ENCODE data around the gene PCDHGB2.
"Not testable (repeated sequence)": the region's sequence is repeated elsewhere in the genome, so short reads cannot be mapped to it uniquely, and the experiment has no call there.

The PCDHGB2 gene

DNA sequence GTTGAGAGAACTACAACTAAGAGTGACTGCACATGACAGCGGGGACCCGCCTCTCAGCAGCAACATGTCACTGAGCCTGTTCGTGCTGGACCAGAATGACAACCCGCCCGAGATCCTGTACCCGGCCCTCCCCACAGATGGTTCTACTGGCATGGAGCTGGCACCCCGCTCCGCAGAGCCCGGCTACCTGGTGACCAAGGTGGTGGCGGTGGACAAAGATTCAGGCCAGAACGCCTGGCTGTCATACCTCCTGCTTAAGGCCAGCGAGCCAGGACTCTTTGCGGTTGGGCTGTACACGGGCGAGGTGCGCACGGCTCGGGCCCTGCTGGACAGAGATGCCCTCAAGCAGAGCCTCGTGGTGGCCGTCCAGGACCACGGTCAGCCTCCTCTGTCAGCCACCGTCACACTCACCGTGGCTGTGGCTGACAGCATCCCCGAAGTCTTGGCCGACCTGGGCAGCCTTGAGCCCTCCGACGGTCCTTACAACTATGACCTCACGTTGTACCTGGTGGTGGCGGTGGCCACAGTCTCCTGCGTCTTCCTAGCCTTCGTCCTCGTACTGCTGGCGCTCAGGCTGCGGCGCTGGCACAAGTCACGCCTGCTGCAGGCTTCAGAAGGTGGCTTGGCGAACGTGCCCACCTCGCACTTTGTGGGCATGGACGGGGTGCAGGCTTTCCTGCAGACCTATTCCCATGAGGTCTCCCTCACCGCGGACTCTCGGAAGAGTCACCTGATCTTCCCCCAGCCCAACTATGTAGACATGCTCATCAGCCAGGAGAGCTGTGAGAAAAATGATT is 24.9 kb downstream of the PCDHGB2 start:
- no peak for DNase-seq (ENCODE audit: low spot score)

DNA sequence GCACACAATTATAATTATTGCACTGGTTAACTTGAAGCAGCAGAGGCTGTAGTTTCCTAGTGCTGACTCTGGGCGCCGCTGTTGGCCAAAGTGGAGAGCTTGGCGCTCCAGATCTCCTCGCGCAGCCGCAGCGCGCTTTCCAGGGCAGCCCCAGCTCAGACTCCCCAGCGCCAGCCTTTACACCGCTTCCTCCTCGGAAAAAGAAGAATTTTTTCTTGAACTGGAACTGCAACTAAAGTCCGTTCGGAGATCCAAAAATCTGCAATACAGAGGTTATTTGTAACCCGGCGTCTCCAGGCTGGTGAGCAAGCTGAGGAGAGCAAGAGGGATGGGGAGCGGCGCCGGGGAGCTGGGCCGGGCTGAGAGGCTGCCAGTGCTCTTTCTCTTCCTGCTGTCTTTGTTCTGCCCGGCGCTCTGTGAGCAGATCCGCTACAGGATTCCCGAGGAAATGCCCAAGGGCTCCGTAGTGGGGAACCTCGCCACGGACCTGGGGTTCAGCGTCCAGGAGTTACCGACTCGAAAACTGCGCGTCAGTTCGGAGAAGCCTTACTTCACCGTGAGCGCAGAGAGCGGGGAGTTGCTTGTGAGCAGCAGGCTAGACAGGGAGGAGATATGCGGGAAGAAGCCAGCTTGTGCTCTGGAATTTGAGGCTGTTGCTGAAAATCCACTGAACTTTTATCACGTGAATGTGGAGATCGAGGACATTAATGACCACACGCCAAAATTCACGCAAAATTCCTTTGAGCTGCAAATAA is 27.9 kb downstream of the PCDHGB2 start, which contains the start of gene PCDHGB4:
Gene PCDHGB4 (plus strand): TSS at position 142 of the 755 bp plus-strand sequence. CDS start 187 bp downstream, at position 329.
- not testable (repeated sequence) for DNase-seq (ENCODE audit: low spot score)

DNA sequence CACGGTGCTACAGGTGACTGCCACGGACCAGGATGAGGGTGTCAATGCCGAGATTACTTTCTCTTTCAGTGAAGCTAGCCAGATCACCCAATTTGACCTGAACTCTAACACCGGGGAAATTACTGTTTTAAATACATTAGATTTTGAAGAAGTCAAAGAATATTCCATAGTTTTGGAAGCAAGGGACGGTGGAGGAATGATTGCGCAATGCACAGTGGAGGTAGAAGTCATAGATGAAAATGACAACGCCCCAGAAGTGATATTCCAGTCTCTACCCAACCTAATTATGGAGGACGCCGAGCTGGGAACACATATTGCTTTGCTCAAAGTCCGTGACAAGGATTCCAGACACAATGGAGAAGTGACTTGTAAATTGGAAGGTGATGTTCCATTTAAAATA is 28.9 kb downstream of the PCDHGB2 start:
- DNase-seq (ENCODE audit: low spot score) = no peak

DNA sequence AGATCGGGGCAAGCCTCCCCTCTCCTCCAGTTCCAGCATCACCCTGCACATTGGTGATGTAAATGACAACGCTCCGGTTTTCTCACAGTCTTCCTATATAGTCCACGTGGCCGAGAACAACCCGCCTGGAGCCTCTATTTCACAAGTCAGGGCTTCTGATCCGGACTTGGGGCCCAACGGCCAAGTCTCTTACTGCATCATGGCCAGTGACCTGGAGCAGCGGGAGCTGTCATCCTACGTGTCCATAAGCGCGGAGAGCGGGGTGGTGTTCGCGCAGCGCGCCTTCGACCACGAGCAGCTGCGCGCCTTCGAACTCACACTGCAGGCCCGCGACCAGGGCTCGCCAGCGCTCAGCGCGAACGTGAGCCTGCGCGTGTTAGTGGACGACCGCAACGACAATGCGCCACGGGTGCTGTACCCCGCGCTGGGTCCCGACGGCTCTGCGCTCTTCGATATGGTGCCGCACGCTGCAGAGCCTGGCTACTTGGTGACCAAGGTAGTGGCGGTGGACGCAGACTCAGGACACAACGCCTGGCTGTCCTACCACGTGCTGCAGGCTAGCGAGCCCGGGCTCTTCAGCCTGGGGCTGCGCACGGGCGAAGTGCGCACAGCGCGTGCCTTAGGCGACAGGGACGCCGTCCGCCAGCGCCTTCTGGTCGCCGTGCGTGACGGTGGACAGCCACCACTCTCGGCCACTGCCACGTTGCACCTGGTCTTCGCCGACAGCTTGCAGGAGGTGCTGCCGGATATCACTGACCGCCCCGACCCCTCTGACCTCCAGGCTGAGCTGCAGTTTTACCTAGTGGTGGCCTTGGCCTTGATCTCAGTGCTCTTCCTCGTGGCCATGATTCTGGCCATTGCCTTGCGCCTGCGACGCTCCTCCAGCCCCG is 29.6 kb downstream of the PCDHGB2 start:
- DNase-seq (ENCODE audit: low spot score) = no peak

DNA sequence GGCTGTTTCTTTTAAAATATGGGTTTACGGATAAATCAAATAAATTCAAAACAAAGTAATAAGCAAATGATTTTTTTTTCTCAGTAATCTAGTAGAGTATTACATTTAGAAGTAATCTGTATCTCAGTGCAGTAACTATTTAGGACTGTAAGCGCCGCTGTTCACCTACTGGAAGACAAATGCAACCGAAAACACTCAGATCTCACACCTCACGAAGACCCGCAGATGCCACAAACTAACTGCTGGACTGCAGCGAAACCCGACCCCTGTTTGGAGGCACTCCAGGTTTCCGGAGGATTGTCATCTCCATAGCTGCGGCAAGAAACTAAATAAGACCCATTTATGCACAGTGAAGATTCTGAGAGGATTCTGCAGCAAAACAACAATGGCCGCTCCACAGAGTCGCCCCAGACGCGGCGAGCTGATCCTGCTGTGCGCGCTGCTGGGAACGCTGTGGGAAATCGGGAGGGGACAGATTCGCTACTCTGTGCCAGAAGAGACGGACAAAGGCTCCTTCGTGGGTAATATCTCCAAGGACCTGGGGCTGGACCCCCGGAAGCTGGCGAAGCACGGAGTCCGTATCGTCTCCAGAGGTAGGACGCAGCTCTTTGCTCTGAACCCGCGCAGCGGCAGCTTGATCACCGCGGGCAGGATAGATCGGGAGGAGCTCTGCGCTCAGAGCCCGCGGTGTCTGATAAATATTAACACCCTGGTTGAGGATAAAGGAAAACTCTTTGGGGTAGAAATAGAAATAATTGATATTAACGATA is 32.8 kb downstream of the PCDHGB2 start, which contains the start of gene PCDHGA8:
Gene PCDHGA8 (plus strand): TSS at position 205 of the 770 bp plus-strand sequence. CDS start 181 bp downstream, at position 386.
- DNase-seq (ENCODE audit: low spot score) = no peak

DNA sequence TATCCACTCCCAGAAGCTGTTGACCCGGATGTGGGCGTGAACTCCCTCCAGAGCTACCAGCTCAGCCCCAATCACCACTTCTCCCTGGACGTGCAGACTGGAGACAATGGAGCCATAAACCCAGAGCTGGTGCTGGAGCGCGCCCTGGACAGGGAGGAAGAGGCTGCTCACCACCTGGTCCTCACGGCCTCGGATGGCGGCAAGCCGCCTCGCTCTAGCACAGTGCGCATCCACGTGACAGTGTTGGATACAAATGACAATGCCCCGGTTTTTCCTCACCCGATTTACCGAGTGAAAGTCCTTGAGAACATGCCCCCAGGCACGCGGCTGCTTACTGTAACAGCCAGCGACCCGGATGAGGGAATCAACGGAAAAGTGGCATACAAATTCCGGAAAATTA is 33.5 kb downstream of the PCDHGB2 start:
- no peak for DNase-seq (ENCODE audit: low spot score)

DNA sequence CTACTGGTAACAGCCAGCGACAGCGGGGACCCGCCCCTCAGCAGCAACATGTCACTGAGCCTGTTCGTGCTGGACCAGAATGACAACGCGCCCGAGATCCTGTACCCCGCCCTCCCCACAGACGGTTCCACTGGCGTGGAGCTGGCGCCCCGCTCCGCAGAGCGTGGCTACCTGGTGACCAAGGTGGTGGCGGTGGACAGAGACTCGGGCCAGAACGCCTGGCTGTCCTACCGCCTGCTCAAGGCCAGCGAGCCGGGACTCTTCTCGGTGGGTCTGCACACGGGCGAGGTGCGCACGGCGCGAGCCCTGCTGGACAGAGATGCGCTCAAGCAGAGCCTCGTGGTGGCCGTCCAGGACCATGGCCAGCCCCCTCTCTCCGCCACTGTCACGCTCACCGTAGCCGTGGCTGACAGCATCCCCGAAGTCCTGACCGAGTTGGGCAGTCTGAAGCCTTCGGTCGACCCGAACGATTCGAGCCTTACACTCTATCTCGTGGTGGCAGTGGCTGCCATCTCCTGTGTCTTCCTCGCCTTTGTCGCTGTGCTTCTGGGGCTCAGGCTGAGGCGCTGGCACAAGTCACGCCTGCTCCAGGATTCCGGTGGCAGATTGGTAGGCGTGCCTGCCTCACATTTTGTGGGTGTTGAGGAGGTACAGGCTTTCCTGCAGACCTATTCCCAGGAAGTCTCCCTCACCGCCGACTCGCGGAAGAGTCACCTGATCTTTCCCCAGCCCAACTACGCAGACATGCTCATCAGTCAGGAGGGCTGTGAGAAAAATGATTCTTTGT is 34.8 kb downstream of the PCDHGB2 start:
- not testable (repeated sequence) for DNase-seq (ENCODE audit: low spot score)

DNA sequence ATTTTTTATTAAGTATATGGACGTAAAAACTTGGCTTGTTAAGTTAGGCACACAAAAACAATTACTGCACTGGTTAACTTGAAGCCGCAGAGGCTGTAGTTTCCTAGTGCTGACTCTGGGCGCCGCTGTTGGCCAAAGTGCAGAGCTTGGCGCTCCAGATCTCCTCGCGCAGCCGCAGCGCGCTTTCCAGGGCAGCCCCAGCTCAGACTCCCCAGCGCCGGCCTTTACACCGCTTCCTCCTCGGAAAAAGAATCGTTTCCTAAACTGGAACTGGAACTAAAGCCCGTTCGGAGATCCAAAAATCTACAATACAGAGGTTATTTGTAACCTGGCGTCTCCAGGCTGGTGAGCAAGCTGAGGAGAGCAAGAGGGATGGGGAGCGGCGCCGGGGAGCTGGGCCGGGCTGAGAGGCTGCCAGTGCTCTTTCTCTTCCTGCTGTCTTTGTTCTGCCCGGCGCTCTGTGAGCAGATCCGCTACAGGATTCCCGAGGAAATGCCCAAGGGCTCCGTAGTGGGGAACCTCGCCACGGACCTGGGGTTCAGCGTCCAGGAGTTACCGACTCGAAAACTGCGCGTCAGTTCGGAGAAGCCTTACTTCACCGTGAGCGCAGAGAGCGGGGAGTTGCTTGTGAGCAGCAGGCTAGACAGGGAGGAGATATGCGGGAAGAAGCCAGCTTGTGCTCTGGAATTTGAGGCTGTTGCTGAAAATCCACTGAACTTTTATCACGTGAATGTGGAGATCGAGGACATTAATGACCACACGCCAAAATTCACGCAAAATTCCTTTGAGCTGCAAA is 38.2 kb downstream of the PCDHGB2 start, which contains the start of gene PCDHGB5:
Gene PCDHGB5 (plus strand): TSS at position 192 of the 796 bp plus-strand sequence. CDS start 181 bp downstream, at position 373.
- DNase-seq (ENCODE audit: low spot score) = not testable (repeated sequence)

DNA sequence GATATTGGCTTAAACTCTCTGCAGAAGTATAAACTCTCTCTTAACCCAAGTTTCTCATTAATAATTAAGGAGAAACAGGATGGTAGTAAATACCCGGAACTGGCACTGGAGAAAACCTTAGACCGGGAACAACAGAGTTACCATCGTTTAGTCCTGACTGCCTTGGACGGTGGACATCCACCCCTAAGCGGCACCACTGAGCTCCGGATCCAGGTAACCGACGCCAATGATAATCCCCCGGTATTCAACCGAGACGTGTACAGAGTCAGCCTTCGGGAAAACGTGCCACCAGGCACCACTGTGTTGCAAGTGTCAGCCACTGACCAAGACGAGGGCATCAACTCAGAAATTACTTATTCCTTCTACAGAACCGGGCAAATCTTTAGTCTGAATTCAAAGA is 38.8 kb downstream of the PCDHGB2 start:
- DNase-seq (ENCODE audit: low spot score) = no peak

DNA sequence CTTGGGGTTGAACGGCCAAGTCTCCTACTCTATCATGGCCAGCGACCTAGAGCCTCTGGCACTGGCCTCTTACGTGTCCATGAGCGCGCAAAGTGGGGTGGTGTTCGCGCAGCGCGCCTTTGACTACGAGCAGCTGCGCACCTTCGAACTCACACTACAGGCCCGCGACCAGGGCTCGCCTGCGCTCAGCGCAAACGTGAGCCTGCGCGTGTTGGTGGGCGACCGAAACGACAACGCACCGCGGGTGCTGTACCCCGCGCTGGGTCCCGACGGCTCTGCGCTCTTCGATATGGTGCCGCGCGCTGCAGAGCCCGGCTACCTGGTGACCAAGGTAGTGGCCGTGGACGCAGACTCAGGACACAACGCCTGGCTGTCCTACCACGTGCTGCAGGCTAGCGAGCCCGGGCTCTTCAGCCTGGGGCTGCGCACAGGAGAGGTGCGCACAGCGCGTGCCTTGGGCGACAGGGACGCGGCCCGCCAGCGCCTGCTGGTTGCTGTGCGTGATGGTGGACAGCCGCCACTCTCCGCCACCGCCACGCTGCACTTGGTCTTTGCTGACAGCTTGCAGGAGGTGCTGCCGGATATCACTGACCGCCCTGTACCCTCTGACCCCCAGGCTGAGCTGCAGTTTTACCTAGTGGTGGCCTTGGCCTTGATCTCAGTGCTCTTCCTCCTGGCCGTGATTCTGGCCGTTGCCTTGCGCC is 39.9 kb downstream of the PCDHGB2 start:
- no peak for DNase-seq (ENCODE audit: low spot score)

DNA sequence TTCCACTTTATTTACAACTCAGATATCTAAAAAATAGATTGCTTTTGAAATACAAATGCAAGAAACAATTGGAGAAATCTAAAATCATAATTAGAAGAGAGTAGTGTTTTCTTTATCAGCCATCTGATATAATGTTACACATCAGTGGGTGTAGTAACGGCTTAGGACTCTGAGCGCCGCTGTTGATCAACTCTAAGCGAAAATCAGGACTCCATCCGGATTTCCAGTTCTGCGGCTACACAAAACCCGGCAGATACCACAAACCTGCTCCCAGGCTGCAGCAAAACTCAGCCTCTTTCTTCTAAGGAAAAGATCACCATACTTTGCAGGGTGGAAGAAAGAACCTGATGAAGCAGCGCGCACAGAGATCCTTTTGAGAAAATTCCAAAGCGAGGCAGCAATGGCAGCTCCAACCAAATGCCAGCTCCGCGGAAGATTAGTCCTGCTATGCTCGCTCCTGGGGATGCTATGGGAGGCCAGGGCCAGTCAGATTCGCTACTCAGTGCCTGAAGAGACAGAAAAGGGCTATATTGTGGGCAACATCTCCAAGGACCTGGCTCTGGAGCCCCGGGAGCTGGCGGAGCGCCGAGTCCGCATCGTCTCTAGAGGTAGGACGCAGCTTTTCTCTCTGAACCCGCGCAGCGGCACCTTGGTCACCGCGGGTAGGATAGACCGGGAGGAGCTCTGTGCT is 42.9 kb downstream of the PCDHGB2 start, which contains the start of gene PCDHGA9:
Gene PCDHGA9 (plus strand): TSS at position 226 of the 691 bp plus-strand sequence. CDS start 175 bp downstream, at position 401.
- no peak for DNase-seq (ENCODE audit: low spot score)

DNA sequence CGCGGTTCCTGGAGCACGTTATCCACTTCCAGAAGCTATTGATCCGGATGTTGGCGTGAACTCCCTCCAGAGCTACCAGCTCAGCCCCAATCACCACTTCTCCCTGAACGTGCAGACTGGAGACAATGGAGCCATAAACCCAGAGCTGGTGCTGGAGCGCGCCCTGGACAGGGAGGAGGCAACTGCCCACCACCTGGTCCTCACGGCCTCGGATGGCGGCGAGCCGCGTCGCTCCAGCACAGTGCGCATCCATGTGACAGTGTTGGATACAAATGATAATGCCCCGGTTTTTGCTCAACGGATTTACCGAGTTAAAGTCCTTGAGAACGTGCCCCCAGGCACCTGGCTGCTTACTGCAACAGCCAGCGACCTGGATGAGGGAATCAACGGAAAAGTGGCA is 43.6 kb downstream of the PCDHGB2 start:
- no peak for DNase-seq (ENCODE audit: low spot score)

DNA sequence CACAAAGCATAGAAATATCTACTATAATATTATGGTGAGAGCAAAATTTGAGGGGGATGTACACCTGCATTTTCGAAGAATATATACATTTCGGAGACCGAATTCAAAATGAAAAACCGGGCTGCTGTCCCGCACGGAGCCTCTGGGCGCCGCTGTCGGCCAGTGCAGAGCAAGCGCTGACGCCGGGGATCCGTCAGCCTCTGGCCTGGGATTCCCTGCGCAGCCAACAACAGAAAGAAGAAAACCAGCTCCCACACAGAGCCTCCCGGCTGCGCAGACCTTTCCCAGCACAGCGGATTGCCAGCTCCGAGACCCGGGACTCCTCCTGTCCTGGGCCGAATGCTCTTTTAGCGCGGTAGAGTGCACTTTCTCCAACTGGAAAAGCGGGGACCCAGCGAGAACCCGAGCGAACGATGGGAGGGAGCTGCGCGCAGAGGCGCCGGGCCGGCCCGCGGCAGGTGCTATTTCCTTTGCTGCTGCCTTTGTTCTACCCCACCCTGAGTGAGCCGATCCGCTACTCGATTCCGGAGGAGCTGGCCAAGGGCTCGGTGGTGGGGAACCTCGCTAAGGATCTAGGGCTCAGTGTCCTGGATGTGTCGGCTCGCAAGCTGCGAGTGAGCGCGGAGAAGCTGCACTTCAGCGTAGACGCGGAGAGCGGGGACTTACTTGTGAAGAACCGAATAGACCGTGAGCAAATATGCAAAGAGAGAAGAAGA is 48.2 kb downstream of the PCDHGB2 start, which contains the start of gene PCDHGB6:
Gene PCDHGB6 (plus strand): TSS at position 232 of the 716 bp plus-strand sequence. CDS start 182 bp downstream, at position 414.
- not testable (repeated sequence) for DNase-seq (ENCODE audit: low spot score)

DNA sequence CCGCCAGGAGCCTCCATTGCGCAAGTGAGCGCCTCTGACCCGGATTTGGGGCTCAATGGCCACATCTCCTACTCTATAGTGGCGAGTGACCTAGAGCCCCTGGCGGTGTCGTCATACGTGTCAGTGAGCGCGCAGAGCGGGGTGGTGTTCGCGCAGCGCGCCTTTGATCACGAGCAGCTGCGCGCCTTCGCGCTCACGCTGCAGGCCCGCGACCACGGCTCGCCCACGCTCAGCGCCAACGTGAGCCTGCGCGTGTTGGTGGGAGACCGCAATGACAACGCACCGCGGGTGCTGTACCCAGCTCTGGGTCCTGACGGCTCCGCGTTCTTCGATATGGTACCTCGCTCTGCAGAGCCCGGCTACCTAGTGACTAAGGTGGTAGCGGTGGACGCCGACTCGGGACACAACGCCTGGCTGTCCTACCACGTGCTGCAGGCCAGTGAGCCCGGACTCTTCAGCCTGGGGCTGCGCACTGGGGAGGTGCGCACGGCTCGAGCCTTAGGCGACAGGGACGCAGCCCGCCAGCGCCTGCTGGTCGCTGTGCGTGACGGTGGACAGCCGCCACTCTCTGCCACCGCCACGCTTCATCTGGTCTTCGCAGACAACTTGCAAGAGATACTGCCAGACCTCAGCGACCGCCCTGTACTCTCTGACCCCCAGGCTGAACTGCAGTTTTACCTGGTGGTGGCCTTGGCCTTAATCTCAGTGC is 50.0 kb downstream of the PCDHGB2 start:
- DNase-seq (ENCODE audit: low spot score) = no peak

DNA sequence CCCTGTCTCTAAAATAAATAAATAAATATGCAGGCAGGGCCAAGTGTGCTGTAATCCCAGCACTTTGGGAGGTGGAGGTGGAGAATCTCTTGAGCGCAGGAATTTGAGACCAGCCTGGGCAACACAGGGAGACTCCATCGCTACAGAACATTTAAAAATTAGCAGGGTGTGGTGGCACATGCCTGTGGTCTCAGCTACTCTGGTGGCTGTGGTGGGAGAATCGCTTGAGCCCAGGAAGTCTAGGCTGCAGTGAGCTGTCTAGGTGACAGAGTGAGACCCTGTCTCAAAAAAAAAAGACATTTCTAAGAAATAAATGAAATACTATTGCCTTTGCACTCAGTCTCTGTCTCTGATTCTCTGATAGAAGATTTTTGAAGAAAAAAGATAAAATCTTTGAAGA is 51.8 kb downstream of the PCDHGB2 start:
- DNase-seq (ENCODE audit: low spot score) = no peak

All from putamen (tissue), 1 donor.